KMS-11 (cell line): ENCODE data around the gene ABHD6.

Source experiments
- H2AFZ ChIP-seq: fragments of 200-600 bp; sonication (generic); 2 replicates; pipeline ENCODE4 v1.6.1; 2016; ENCODE audit warnings: antibody characterized with exemption, mixed run types, low read depth
- H3K27ac ChIP-seq: fragments of 200-600 bp; sonication (generic); 2 replicates; pipeline ENCODE4 v1.6.1; 2016; ENCODE audit warnings: mild to moderate bottlenecking, mixed run types
- H3K27me3 ChIP-seq: fragments of 200-600 bp; sonication (generic); 2 replicates; pipeline ENCODE4 v1.6.1; 2017; ENCODE audit warnings: mild to moderate bottlenecking, low read depth, mixed run types, moderate library complexity; ENCODE audit not compliant: insufficient read depth
- H3K36me3 ChIP-seq: fragments of 200-600 bp; sonication (generic); 2 replicates; pipeline ENCODE4 v1.6.1; 2017; ENCODE audit warnings: mild to moderate bottlenecking, mixed run types; ENCODE audit not compliant: insufficient read depth
- H3K4me1 ChIP-seq: fragments of 200-600 bp; sonication (generic); 2 replicates; pipeline ENCODE4 v1.6.1; 2016; ENCODE audit warnings: mild to moderate bottlenecking, low read depth, mixed run types; ENCODE audit not compliant: poor library complexity, severe bottlenecking
- H3K4me2 ChIP-seq: fragments of 200-600 bp; sonication (generic); 2 replicates; pipeline ENCODE4 v1.7.0; 2016; ENCODE audit warnings: mild to moderate bottlenecking, mixed run types
- H3K4me3 ChIP-seq: fragments of 200-600 bp; sonication (generic); IDR thresholded peaks from 2 replicates; pipeline ENCODE4 v1.6.1; 2017; ENCODE audit warnings: low read depth, low read length, mixed read lengths; ENCODE audit not compliant: insufficient read depth
- H3K79me2 ChIP-seq: fragments of 200-600 bp; sonication (generic); 2 replicates; pipeline ENCODE4 v1.6.1; 2016; ENCODE audit warnings: low read depth, mixed run types; ENCODE audit not compliant: insufficient read depth
- H3K9ac ChIP-seq: fragments of 200-600 bp; sonication (generic); 2 replicates; pipeline ENCODE4 v1.6.1; 2016; ENCODE audit warnings: mild to moderate bottlenecking, mixed run types
- H4K20me1 ChIP-seq: fragments of 200-600 bp; sonication (generic); 2 replicates; pipeline ENCODE4 v1.6.1; 2016; ENCODE audit warnings: mild to moderate bottlenecking, mixed run types; ENCODE audit not compliant: insufficient read depth
- CTCF ChIP-seq: fragments of 200-600 bp; sonication (generic); conservative IDR thresholded peaks from 2 replicates; pipeline ENCODE4 v1.6.1; 2017; ENCODE audit warnings: low read depth, mild to moderate bottlenecking, antibody characterized with exemption, low read length, moderate library complexity, mixed read lengths

The ABHD6 gene

DNA sequence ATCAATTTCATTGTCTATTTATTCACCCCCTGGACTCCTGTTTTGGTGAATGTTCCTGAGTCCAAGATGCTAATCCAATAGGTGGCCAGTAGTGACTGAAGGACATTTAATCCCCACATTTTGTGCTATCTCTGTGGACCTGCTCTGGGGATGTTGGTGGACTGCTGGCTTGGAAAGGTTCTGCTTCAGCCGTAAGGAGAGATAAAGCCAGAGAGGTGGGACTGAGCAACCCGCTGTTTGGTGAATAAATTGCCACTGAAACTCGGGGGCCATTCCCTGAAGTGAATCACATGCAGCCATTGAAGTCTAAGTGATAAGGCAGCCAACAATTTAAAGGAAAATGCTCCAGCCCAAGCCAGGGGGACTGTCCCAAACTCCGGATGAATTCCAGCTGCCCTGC is 1.6 kb upstream of the ABHD6 start:
- no peak for TF ChIP-seq CTCF
- Histone ChIP-seq H2AFZ (no peak overlapping the region), H3K79me2 (no peaks in the 10 kb centered on the region), H3K9ac (no peak overlapping the region), H3K4me1 (peaks cover 2% of the 10 kb centered on the region), H3K36me3 (no peaks in the 10 kb centered on the region), H3K27ac (no peak overlapping the region), H3K4me3 (no peak overlapping the region), H3K4me2 (no peak overlapping the region), H4K20me1 (no peaks in the 10 kb centered on the region), H3K27me3 (no peaks in the 10 kb centered on the region)

DNA sequence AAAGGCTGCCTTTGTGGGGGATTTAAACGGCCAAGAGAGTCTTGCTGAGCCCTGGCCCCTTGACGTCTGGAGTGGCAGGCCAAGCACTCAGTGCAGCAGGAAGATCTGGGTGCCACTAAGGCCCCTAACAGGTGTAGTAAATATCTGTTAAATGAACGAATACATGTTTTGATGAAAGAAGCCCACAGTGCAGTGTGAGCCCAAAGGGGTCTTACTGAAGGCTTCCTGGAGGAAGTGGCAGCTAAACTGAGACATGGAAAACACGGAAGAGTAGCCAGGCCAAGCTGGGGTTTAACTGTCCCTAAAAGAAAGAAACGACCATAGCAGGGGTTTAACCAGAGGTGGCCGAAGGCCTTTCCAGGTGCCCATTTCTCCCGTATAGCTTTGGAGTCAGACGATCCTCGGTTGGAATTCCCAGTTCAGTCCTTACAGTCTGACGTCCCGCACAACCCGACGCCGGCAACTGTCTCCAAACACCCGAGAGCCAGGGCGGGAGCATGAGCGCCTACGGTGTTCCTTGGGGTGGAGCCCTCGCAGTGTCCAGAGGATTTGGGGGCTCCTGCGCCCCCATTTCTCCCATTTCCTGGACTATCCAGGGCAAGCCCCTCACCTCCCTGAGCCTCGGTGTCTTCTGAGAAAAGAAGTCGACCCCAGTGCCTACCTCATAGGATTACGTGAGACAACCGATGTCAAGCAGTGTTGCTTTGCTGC is 910 bp upstream of the ABHD6 start:
- peak overlapping the region; percentile 93 for H2AFZ ChIP-seq
- no peaks in the 10 kb centered on the region for H3K79me2 ChIP-seq
- H3K4me1 ChIP-seq: peaks cover 5% of the 10 kb centered on the region
- H3K27ac ChIP-seq: no peak overlapping the region
- no peaks in the 10 kb centered on the region for H3K36me3 ChIP-seq
- no peak overlapping the region; the same call in 1 of the 2 replicates for H3K9ac ChIP-seq
- H3K4me3 ChIP-seq: no peak overlapping the region
- peak overlapping the region; percentile 82 for H3K4me2 ChIP-seq
- TF ChIP-seq CTCF: no peak
- H4K20me1 ChIP-seq: no peaks in the 10 kb centered on the region
- no peaks in the 10 kb centered on the region for H3K27me3 ChIP-seq

DNA sequence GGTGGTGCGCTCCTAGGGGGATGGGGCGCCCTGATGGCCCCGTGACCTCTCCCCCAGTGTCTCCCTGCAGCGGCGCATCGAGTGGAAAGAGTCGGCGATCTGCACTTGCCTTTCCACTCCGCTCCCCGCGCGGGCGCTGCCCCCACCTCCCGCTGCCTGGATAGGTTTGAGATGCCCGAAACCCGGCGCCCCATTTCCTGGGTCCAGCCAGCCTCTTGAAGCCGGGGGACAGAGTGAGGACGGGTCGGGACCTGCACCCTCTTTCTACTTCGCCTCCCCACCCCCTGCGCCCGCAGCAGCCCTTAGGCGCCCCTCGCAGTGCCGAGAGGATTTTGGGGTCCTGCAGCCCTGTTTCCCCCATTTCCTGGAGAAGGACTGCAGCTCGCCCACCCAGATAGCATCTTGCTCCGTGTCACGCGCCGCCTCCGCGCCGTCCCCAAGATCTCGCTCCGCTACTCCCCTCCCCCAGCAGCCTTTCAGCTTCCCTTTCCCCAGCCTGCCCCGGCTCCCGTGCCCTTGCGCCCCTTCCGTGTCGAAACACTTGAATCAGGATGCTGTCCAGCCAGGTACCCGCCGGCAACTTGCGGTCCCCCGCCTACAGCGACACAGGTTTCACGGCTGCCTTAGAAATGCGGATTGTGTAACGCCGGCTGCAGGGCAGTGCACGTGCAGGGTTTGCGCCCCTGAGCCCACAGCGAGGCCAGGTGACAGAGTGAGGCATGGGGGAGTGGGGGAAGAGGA is 519 bp downstream of the ABHD6 start:
- Histone ChIP-seq H3K4me2 (peak overlapping the region; percentile 66), H3K27ac (no peak overlapping the region), H3K27me3 (no peaks in the 10 kb centered on the region), H2AFZ (peak overlapping the region; percentile 93), H3K9ac (peak overlapping the region; percentile 39; the same call in 1 of the 2 replicates), H4K20me1 (no peaks in the 10 kb centered on the region), H3K79me2 (no peaks in the 10 kb centered on the region), H3K4me1 (peaks cover 5% of the 10 kb centered on the region), H3K4me3 (no peak overlapping the region), H3K36me3 (no peaks in the 10 kb centered on the region)
- TF ChIP-seq CTCF: no peak

GRCh38 chr3:58238830-58239229 is 1.2 kb downstream of the ABHD6 start:
- Histone ChIP-seq H3K4me2 (peak overlapping the region; percentile 66), H3K27me3 (no peaks in the 10 kb centered on the region), H3K79me2 (no peaks in the 10 kb centered on the region), H2AFZ (no peak overlapping the region; the same call in 1 of the 2 replicates), H3K4me3 (no peak overlapping the region), H4K20me1 (no peaks in the 10 kb centered on the region), H3K36me3 (no peaks in the 10 kb centered on the region), H3K27ac (no peak overlapping the region), H3K4me1 (peaks cover 5% of the 10 kb centered on the region), H3K9ac (no peak overlapping the region)
- TF ChIP-seq CTCF: no peak
